Islet of Langerhans (tissue), 1 donor: ENCODE measurements around the gene PFDN2.

ENCODE experiments used
- FAIRE-seq: peaks from one replicate; lab custom pipeline; 2011; peaks lifted over from hg19 to GRCh38; lab: Jason Lieb, UNC

PFDN2 gene

GRCh38 chr1:161051219-161051618, 66.6 kb downstream of the PFDN2 start:
- FAIRE-seq: no peak
